Caco-2 (cell line): ENCODE measurements around the gene MED26. TPM values are rescaled to one million over a fixed set of nuclear protein-coding genes. Genes with fewer than 3 reads are reported as not detected.

Experiments
- BruUV-seq: library from RNA; stranded (reverse); fragments of 400-500 nt; replicated peaks from 2 replicates; lab custom pipeline; 2021; lab: Mats Ljungman, UMichigan
- CTCF ChIA-PET: fragments of 300-600 bp; sonication (Branson Sonifier 250); formaldehyde crosslinking; loops from one replicate; lab custom pipeline; 2022; ENCODE audit warnings: antibody characterized with exemption; lab: Charles Lee
- POLR2A ChIA-PET: fragments of 300-600 bp; sonication (Branson Sonifier 250); formaldehyde crosslinking; loops from one replicate; lab custom pipeline; 2022; ENCODE audit warnings: antibody characterized with exemption; lab: Charles Lee
- DNase-seq, 2 experiments: peaks; one replicate each; pipeline versions ENCODE4 v3.0.0 to v3.0.0-alpha.2; 2020 to 2022
- H3K27me3 ChIP-seq: replicated peaks from 2 replicates; pipeline ENCODE4 v1.6.0; 2011; ENCODE audit warnings: low read length; ENCODE audit not compliant: control insufficient read depth, insufficient read depth
- H3K36me3 ChIP-seq: 2 replicates; pipeline ENCODE4 v1.5.1; 2011; ENCODE audit warnings: low read length; ENCODE audit not compliant: control insufficient read depth, insufficient read depth
- H3K4me1 ChIP-seq: fragments of 250-450 bp; sonication (Bioruptor Pico); 2 replicates; pipeline ENCODE4 v1.5.1; 2020; ENCODE audit warnings: mild to moderate bottlenecking
- H3K4me3 ChIP-seq: 2 replicates; pipeline ENCODE4 v1.5.1; 2011; ENCODE audit warnings: low read depth, mild to moderate bottlenecking, control low read depth, low read length
- H3K9me3 ChIP-seq: fragments of 250-450 bp; sonication (Bioruptor Pico); 2 replicates; pipeline ENCODE4 v1.5.1; 2020; ENCODE audit warnings: mild to moderate bottlenecking, moderate library complexity
- H3K27ac Mint-ChIP-seq: one replicate; pipeline ENCODE4 v1.8.0; 2022; ENCODE audit warnings: mixed read lengths; ENCODE audit not compliant: unreplicated experiment
- H3K27me3 Mint-ChIP-seq: one replicate; pipeline ENCODE4 v1.8.0; 2022; ENCODE audit warnings: mixed read lengths; ENCODE audit not compliant: insufficient read depth, unreplicated experiment
- H3K36me3 Mint-ChIP-seq: one replicate; pipeline ENCODE4 v1.8.0; 2022; ENCODE audit warnings: mild to moderate bottlenecking, mixed read lengths; ENCODE audit not compliant: insufficient read depth, unreplicated experiment
- H3K4me1 Mint-ChIP-seq: one replicate; pipeline ENCODE4 v1.8.0; 2022; ENCODE audit warnings: low read depth, mixed read lengths; ENCODE audit not compliant: unreplicated experiment
- H3K4me3 Mint-ChIP-seq: one replicate; pipeline ENCODE4 v1.8.0; 2022; ENCODE audit warnings: mild to moderate bottlenecking, moderate library complexity, mixed read lengths; ENCODE audit not compliant: unreplicated experiment
- H3K9me3 Mint-ChIP-seq: one replicate; pipeline ENCODE4 v1.8.0; 2022; ENCODE audit warnings: mixed read lengths; ENCODE audit not compliant: unreplicated experiment
- intact Hi-C: fragments of 100-400 bp; cut with micrococcal nuclease; formaldehyde crosslinking; loops from one replicate; pipeline ENCODE4 v1.10.0; 2022; ENCODE audit not compliant: unreplicated experiment
- total RNA-seq: library from RNA; stranded (reverse); gene quantifications from 2 replicates; pipeline ENCODE4 v1.2.3, GENCODE V29; 2022
- TF ChIP-seq, protein P1 (sequence below), 2 experiments: fragments of 200-600 bp in 1 of 2; IDR thresholded peaks; 1 replicate in 1 of 2; 2 replicates in 1 of 2; pipeline versions ENCODE4 v1.5.1 to v1.8.0; 2011 to 2022; ENCODE audit warnings: antibody characterized with exemption in 1 of 2, control low read depth in 1 of 2, inconsistent platforms in 1 of 2, low read depth in 1 of 2, low read length in 1 of 2, mild to moderate bottlenecking in 1 of 2, moderate library complexity in 1 of 2; ENCODE audit not compliant: insufficient read depth in 1 of 2, severe bottlenecking in 1 of 2, unreplicated experiment in 1 of 2

Gene MED26
- total RNA-seq, 1 experiment from 2014 or later, result 11.4 TPM

DNA sequence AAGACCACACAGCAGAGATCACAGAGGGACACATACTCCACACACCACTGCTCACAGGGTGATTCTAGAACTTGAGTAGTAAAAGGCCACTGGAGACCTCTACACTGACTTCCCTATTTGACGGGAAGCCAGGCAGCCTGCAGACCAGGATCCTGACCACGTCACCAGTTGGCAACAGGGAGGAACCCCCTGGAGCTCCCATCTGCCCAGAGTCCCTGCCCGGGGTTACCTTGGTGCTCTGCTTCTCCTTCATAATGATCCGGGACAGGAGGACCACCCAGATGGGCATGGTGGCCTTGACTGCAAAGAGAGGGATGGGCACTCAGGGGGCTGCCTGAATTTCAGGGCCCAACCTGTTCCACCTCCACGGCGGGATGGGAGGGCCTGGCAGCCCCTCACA lies 56.7 kb downstream of the MED26 start:
- no TSS peak for BruUV-seq
- CTCF ChIA-PET, result no interaction called here
- DNase-seq, result no peak
- TF ChIP-seq, protein P1, sequence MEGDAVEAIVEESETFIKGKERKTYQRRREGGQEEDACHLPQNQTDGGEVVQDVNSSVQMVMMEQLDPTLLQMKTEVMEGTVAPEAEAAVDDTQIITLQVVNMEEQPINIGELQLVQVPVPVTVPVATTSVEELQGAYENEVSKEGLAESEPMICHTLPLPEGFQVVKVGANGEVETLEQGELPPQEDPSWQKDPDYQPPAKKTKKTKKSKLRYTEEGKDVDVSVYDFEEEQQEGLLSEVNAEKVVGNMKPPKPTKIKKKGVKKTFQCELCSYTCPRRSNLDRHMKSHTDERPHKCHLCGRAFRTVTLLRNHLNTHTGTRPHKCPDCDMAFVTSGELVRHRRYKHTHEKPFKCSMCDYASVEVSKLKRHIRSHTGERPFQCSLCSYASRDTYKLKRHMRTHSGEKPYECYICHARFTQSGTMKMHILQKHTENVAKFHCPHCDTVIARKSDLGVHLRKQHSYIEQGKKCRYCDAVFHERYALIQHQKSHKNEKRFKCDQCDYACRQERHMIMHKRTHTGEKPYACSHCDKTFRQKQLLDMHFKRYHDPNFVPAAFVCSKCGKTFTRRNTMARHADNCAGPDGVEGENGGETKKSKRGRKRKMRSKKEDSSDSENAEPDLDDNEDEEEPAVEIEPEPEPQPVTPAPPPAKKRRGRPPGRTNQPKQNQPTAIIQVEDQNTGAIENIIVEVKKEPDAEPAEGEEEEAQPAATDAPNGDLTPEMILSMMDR (IDR thresholded peaks at IDR 0.05; ENCODE audit: insufficient read depth in 1 of 2, low read depth in 1 of 2, low read length in 1 of 2, severe bottlenecking in 1 of 2, unreplicated experiment in 1 of 2), result no peak
- Mint-ChIP-seq H3K4me3 (peak overlapping the region; percentile 89), H3K9me3 (no peaks in the 10 kb centered on the region), H3K4me1 (peaks cover 6% of the 10 kb centered on the region), H3K36me3 (peaks cover 75% of the 10 kb centered on the region), H3K27ac (peak overlapping the region; percentile 97), H3K27me3 (no peaks in the 10 kb centered on the region)
- POLR2A ChIA-PET, result no interaction called here
- Histone ChIP-seq H3K4me3 (peak overlapping the region; percentile 67), H3K9me3 (no peaks in the 10 kb centered on the region), H3K27me3 (no peaks in the 10 kb centered on the region), H3K36me3 (peaks cover 6% of the 10 kb centered on the region), H3K4me1 (peaks cover 13% of the 10 kb centered on the region)
- intact Hi-C loops, result no loop called here

- POLR2A ChIA-PET, result no interaction called here
- TF ChIP-seq, protein P1 (IDR thresholded peaks at IDR 0.05; ENCODE audit: insufficient read depth in 1 of 2, low read depth in 1 of 2, low read length in 1 of 2, severe bottlenecking in 1 of 2, unreplicated experiment in 1 of 2), result no peak
- H3K36me3 Mint-ChIP-seq, result peaks cover 72% of the 10 kb centered on the region
- H3K4me3 Mint-ChIP-seq, result no peak overlapping the region
- Histone ChIP-seq H3K4me3 (no peak overlapping the region), H3K9me3 (no peaks in the 10 kb centered on the region), H3K36me3 (peaks cover 5% of the 10 kb centered on the region), H3K4me1 (peaks cover 17% of the 10 kb centered on the region), H3K27me3 (no peaks in the 10 kb centered on the region)
- H3K27me3 Mint-ChIP-seq, result no peaks in the 10 kb centered on the region
- no TSS peak for BruUV-seq
- DNase-seq, result no peak
- intact Hi-C loops, result no loop called here
- H3K4me1 Mint-ChIP-seq, result peaks cover 11% of the 10 kb centered on the region
- no peaks in the 10 kb centered on the region for H3K9me3 Mint-ChIP-seq
- CTCF ChIA-PET, result no interaction called here
- H3K27ac Mint-ChIP-seq, result peak overlapping the region; percentile 98
These were observed 58.2 kb downstream of the MED26 start for GRCh38 chr19:16569609-16570320.

- H3K36me3 Mint-ChIP-seq, result peaks cover 74% of the 10 kb centered on the region
- peaks cover 12% of the 10 kb centered on the region for H3K4me1 Mint-ChIP-seq
- intact Hi-C loops, result no loop called here
- H3K4me1 ChIP-seq, result peaks cover 21% of the 10 kb centered on the region
- peaks cover 6% of the 10 kb centered on the region for H3K36me3 ChIP-seq
- H3K4me3 ChIP-seq, result no peak overlapping the region
- TF ChIP-seq, protein P1 (IDR thresholded peaks at IDR 0.05; ENCODE audit: insufficient read depth in 1 of 2, low read depth in 1 of 2, low read length in 1 of 2, severe bottlenecking in 1 of 2, unreplicated experiment in 1 of 2), result no peak
- ChIA-PET POLR2A (no interaction called here), CTCF (no interaction called here)
- BruUV-seq, result no TSS peak
- H3K27me3 ChIP-seq, result no peaks in the 10 kb centered on the region
- H3K4me3 Mint-ChIP-seq, result no peak overlapping the region
- no peaks in the 10 kb centered on the region for H3K9me3 ChIP-seq
- no peak overlapping the region for H3K27ac Mint-ChIP-seq
- H3K27me3 Mint-ChIP-seq, result no peaks in the 10 kb centered on the region
- H3K9me3 Mint-ChIP-seq, result no peaks in the 10 kb centered on the region
- DNase-seq, result no peak
These were observed 61.3 kb downstream of the MED26 start for GRCh38 chr19:16566702-16567101.
